Liver (tissue), 9 donors: ENCODE data around the gene TAF11L12. TPM values are rescaled to one million over a fixed set of nuclear protein-coding genes. Genes with fewer than 3 reads are reported as not detected.
"Not testable (repeated sequence)": the region's sequence is repeated elsewhere in the genome, so short reads cannot be mapped to it uniquely, and the experiment has no call there.

Experiments used
- DNase-seq: peaks from one replicate; pipeline ENCODE4 v3.0.0-alpha.2; 2017; ENCODE audit warnings: low spot score
- H3K27ac ChIP-seq, 2 donors: one replicate each; pipeline ENCODE4 v1.7.0; 2013; ENCODE audit warnings: inconsistent platforms in 2 of 2, low read length in 2 of 2, control low read depth in 1 of 2, low read depth in 1 of 2, mild to moderate bottlenecking in 1 of 2
- H3K27me3 ChIP-seq, 4 donors: one replicate each; pipeline versions ENCODE4 v1.6.1 to v1.7.0; 2013; ENCODE audit warnings: low read length in 3 of 4, inconsistent platforms in 1 of 4, mild to moderate bottlenecking in 1 of 4, moderate library complexity in 1 of 4; ENCODE audit not compliant: control insufficient read depth in 4 of 4, insufficient read depth in 4 of 4
- H3K36me3 ChIP-seq, 4 donors: one replicate each; pipeline versions ENCODE4 v1.6.1 to v1.7.0; 2013; ENCODE audit warnings: low read length in 3 of 4, mild to moderate bottlenecking in 3 of 4, low read depth in 1 of 4, moderate library complexity in 1 of 4; ENCODE audit not compliant: control insufficient read depth in 4 of 4, insufficient read depth in 3 of 4
- H3K4me1 ChIP-seq, 4 donors: one replicate each; pipeline versions ENCODE4 v1.6.1 to v1.7.0; 2013; ENCODE audit warnings: low read length in 3 of 4, mild to moderate bottlenecking in 3 of 4, moderate library complexity in 1 of 4; ENCODE audit not compliant: control insufficient read depth in 4 of 4, insufficient read depth in 4 of 4
- H3K4me3 ChIP-seq, 3 donors: one replicate each; pipeline versions ENCODE4 v1.6.1 to v1.7.0; 2013; ENCODE audit warnings: low read length in 3 of 3, control low read depth in 1 of 3, low read depth in 1 of 3, mild to moderate bottlenecking in 1 of 3
- H3K9ac ChIP-seq, 2 donors: one replicate each; pipeline ENCODE4 v1.7.0; 2013; ENCODE audit warnings: low read length in 2 of 2, mild to moderate bottlenecking in 2 of 2, moderate library complexity in 2 of 2, control low read depth in 1 of 2, low read depth in 1 of 2
- H3K9me3 ChIP-seq, 4 donors: one replicate each; pipeline versions ENCODE4 v1.6.1 to v1.7.0; 2013; ENCODE audit warnings: low read length in 3 of 4; ENCODE audit not compliant: control insufficient read depth in 4 of 4
- CTCF ChIP-seq: fragments of 150-350 bp; IDR thresholded peaks from 2 replicates; pipeline ENCODE4 v1.5.1; 2017; ENCODE audit warnings: improper control_type of control experiment, low read depth, low read length; ENCODE audit not compliant: missing input control
- EGR1 ChIP-seq, 2 donors: IDR thresholded peaks; 2 replicates each; pipeline ENCODE4 v1.6.1; 2016 to 2018; ENCODE audit warnings: antibody characterized with exemption in 2 of 2, low read depth in 2 of 2
- REST ChIP-seq: IDR thresholded peaks from 2 replicates; pipeline ENCODE4 v1.6.1; 2016; ENCODE audit warnings: antibody characterized with exemption, mild to moderate bottlenecking
- WGBS: extraction: QIAGEN DNeasy Blood & Tissue Kit; methylation state at CpG from one replicate; pipeline ENCODE4 v1.1.7; 2013; 5-methylcytosine and 5-hydroxymethylcytosine counted together
- polyA plus RNA-seq, 2 donors: library from polyadenylated mRNA; stranded (reverse) in 1 of 2; unstranded in 1 of 2; fragments of 200-250 nt in 1 of 2; fragments of >200 nt in 1 of 2; fragmentation: Nextera tagmentation in 1 of 2; extraction: Ambion mirVana in 1 of 2; gene quantifications; one replicate each; pipeline versions ENCODE4 v1.2.1 to v1.2.3, GENCODE V29; 2013 to 2015
- total RNA-seq, 2 donors: library from RNA; depleted of rRNA; stranded (reverse); fragments of >200 nt; gene quantifications; one replicate each; pipeline ENCODE4 v1.2.3, GENCODE V29; 2014
- donor health status: healthy.
- donor health status: healthy.
- donor health status: healthy.
- donor health status: healthy.
- donor health status: healthy.

TAF11L12 gene
- total and polyA plus RNA-seq, 4 donors: not detected

- no peak for TF ChIP-seq REST
These were observed 15.5 kb downstream of the TAF11L12 start (continued) for GRCh38 chr5:17625686-17626085.

- not testable (repeated sequence) for H3K27ac ChIP-seq, H3K4me3 ChIP-seq, DNase-seq, H3K9me3 ChIP-seq, H3K27me3 ChIP-seq, H3K9ac ChIP-seq, H3K36me3 ChIP-seq, H3K4me1 ChIP-seq
- WGBS: 89% methylated on average over 9 of the region's 12 CpGs
These were observed 21.6 kb downstream of the TAF11L12 start, which contains the start of gene TAF11L13 for GRCh38 chr5:17631788-17632187. TSS of gene TAF11L13 (plus strand) at chr5:17632088.

GRCh38 chr5:17634160-17634559, 24.0 kb downstream of the TAF11L12 start, which contains the start of gene TAF11L14:
TSS of gene TAF11L14 (plus strand) at chr5:17634460.
- H3K9me3 ChIP-seq: no peaks in the 10 kb centered on the region
- 85% methylated on average over 5 of the region's 5 CpGs for WGBS
- no peaks in the 10 kb centered on the region for H3K4me1 ChIP-seq
- no peaks in the 10 kb centered on the region for H3K27me3 ChIP-seq
- TF ChIP-seq CTCF (no peak), EGR1 (IDR thresholded peaks at IDR 0.05; ENCODE audit: low read depth in 2 of 2) (no peak)
- no peak within 1 kb of the TSS for H3K4me3 ChIP-seq
- no peak within 1 kb of the TSS for H3K9ac ChIP-seq
- DNase-seq: no peak
- no peak within 1 kb of the TSS for H3K27ac ChIP-seq
- no peaks in the 10 kb centered on the region for H3K36me3 ChIP-seq

- H3K9ac ChIP-seq, DNase-seq, H3K4me3 ChIP-seq, H3K36me3 ChIP-seq, H3K4me1 ChIP-seq, H3K9me3 ChIP-seq, H3K27me3 ChIP-seq, H3K27ac ChIP-seq: not testable (repeated sequence)
- WGBS: 94% methylated on average over 10 of the region's 10 CpGs
These were observed 39.0 kb downstream of the TAF11L12 start for GRCh38 chr5:17649232-17649631.

GRCh38 chr5:17655201-17655759, 45.1 kb downstream of the TAF11L12 start:
- H3K36me3 ChIP-seq, H3K27me3 ChIP-seq, H3K27ac ChIP-seq, H3K9ac ChIP-seq, H3K4me1 ChIP-seq, H3K9me3 ChIP-seq, DNase-seq, H3K4me3 ChIP-seq: not testable (repeated sequence)
- WGBS: 96% methylated on average over 32 of the region's 32 CpGs
